Vagina (tissue), 2 donors: ENCODE data around the gene RCOR1.

ENCODE experiments used
- POLR2A ChIP-seq, 2 donors: fragments of 450-650 bp; IDR thresholded peaks; one replicate each; pipeline ENCODE4 v1.6.1; 2017; ENCODE audit warnings: antibody characterized with exemption in 2 of 2, mild to moderate bottlenecking in 2 of 2, moderate library complexity in 2 of 2
- POLR2AphosphoS5 ChIP-seq, 2 donors: sonication (generic); formaldehyde crosslinking; IDR thresholded peaks; one replicate each; pipeline ENCODE4 v1.9.0; 2017; ENCODE audit warnings: antibody characterized with exemption in 2 of 2, mild to moderate bottlenecking in 2 of 2, low read depth in 1 of 2; ENCODE audit not compliant: insufficient read depth in 1 of 2
- TF ChIP-seq, protein P1 (sequence below), 3 experiments: fragments of 450-650 bp in 2 of 3; fragments of 200-600 bp in 1 of 3; sonication (generic) in 1 of 3; IDR thresholded peaks; one replicate each; pipeline ENCODE4 v1.5.1; 2017 to 2019; ENCODE audit warnings: antibody characterized with exemption in 3 of 3, mild to moderate bottlenecking in 2 of 3, moderate library complexity in 2 of 3

DNA sequence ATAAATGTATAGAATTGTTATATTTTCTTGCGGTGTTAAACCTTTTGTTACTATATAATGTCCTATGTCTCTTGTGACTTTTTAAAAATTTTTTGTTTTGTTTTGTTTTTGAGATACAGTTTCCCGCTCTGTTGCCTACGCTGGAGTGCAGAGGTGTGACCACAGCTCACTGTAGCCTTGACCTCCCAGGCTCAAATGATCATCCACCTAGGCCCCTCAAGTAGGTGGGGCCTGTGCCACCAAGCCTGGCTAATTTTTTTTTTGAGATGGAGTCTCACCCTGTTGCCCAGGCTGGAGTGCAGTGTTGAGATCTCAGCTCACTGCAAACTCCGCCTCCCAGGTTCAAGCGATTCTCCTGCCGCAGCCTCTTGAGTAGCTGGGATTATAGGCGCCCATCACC, 26.5 kb upstream of the RCOR1 start:
- no peak for TF ChIP-seq POLR2A (IDR thresholded peaks at IDR 0.05)
- TF ChIP-seq, protein P1, sequence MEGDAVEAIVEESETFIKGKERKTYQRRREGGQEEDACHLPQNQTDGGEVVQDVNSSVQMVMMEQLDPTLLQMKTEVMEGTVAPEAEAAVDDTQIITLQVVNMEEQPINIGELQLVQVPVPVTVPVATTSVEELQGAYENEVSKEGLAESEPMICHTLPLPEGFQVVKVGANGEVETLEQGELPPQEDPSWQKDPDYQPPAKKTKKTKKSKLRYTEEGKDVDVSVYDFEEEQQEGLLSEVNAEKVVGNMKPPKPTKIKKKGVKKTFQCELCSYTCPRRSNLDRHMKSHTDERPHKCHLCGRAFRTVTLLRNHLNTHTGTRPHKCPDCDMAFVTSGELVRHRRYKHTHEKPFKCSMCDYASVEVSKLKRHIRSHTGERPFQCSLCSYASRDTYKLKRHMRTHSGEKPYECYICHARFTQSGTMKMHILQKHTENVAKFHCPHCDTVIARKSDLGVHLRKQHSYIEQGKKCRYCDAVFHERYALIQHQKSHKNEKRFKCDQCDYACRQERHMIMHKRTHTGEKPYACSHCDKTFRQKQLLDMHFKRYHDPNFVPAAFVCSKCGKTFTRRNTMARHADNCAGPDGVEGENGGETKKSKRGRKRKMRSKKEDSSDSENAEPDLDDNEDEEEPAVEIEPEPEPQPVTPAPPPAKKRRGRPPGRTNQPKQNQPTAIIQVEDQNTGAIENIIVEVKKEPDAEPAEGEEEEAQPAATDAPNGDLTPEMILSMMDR (IDR thresholded peaks at IDR 0.05): no peak
- no peak for TF ChIP-seq POLR2AphosphoS5 (IDR thresholded peaks at IDR 0.05; ENCODE audit: insufficient read depth in 1 of 2, low read depth in 1 of 2)
